Activated T-cell treated with anti-CD3 and anti-CD28 coated beads for 48 hours (primary cell): Measurements from ENCODE around the gene TGFBR1.
"Not testable (repeated sequence)": the region's sequence is repeated elsewhere in the genome, so short reads cannot be mapped to it uniquely, and the experiment has no call there.

ENCODE experiments used
- DNase-seq: peaks from one replicate; pipeline ENCODE4 v3.0.0-alpha.2; 2020; ENCODE audit warnings: low read depth

Gene TGFBR1

DNA sequence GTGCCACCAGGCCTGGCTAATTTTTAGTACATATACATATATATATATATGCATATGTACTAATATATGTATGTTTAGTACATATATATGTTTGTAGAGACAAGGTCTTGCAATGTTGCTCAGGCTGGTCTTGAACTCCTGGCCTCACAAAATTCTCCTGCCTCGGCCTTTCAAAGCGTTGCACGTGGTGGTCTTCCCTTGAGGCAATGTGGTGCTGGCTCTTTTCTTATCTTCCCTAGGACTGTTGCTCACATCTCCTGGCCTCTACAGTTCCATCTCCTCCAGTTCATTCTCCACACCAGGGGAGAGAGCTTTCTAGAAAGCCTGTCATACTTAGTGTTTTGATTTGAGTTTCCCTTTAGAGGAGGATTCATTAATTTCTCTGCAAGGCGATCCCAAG is 28.9 kb upstream of the TGFBR1 start:
- no peak for DNase-seq

DNA sequence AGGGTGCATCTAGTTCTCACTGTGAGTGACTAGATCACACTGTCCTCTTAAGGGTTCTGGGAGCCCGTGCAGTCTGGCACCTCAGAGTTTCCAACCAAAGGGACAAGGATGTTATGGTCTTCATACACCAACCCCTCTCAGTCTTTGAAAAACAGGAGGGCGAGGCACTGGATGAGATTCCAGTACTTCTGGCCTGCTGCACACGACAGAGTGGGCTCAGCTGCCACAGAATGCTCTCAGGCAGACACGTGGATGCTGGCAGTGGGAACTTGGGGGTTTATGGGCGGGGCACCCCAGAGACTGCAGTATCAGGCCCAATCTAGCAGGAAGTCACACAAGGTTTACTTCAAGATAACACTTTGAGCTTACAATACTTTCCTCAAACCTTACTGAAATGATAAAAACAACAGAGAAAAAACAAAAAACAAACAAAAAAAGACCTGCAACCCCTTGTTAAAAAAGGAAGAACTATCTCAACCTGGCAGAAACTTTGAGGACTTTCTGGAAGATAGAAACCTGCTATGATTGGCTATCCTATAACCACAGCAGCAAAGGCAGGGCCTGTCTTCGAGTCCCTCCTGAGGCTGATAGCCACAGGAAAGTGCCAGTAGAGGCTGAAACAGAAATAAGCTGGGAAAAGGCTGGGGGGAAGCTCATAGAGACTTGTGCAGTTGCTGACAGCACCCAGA is 28.3 kb upstream of the TGFBR1 start:
- no peak for DNase-seq

DNA sequence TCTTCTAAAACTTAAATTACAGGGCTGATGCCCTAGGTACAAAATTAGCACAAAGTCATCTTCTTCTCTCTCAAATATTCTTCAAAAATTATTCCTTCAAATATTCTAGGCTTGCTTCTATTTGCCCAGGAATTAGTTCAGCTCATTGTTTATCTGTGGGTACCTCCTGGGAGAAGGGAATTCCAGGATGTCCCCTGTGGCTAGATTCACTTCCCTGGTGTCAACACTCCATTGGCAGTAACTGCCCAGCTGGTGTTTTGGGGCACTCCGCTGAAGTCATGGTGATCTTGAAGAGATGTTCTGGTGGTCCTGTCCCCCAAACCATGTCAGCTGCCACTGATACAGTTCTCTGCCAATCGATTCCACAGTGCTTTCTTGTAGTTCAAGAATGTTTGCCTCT is 26.2 kb upstream of the TGFBR1 start:
- DNase-seq = no peak

DNA sequence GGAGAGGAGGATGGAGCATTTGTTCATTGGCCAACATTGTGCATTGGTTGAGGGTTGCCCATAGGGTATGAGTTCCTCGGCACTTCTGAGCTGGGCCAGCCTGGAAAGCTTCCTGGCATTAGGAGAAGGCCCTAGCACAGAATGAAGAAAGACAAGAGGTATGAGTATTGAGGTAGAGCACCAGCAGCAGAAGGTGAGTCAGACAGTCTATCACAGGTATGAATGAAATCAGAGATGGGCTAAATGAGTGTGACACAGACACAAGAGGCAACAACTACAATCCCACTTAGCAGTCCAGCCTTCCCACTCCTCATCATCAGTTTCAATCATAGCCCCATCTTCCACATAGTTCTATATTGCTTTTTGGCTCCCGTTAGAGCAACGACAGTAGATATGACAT is 25.4 kb upstream of the TGFBR1 start:
- DNase-seq = no peak

DNA sequence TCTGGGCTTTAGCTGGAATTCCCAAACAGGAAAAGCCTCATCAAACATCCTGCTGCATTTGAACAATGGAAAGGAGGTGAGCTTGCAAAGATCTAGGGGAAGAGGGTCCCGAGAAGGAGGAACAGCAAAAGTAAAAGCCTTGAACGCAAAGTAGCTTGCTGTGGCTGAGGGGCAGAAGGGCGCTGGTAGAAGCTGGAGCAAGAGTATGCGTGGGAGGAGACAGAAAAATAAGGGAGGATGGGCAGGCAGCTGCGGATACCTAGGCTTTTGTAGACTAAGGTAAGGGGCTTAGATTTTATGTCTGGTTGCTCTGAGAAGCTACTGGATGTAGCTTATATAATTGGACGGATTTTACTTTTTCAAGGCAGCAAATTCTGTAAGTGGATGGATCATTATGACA is 21.9 kb upstream of the TGFBR1 start:
- no peak for DNase-seq

DNA sequence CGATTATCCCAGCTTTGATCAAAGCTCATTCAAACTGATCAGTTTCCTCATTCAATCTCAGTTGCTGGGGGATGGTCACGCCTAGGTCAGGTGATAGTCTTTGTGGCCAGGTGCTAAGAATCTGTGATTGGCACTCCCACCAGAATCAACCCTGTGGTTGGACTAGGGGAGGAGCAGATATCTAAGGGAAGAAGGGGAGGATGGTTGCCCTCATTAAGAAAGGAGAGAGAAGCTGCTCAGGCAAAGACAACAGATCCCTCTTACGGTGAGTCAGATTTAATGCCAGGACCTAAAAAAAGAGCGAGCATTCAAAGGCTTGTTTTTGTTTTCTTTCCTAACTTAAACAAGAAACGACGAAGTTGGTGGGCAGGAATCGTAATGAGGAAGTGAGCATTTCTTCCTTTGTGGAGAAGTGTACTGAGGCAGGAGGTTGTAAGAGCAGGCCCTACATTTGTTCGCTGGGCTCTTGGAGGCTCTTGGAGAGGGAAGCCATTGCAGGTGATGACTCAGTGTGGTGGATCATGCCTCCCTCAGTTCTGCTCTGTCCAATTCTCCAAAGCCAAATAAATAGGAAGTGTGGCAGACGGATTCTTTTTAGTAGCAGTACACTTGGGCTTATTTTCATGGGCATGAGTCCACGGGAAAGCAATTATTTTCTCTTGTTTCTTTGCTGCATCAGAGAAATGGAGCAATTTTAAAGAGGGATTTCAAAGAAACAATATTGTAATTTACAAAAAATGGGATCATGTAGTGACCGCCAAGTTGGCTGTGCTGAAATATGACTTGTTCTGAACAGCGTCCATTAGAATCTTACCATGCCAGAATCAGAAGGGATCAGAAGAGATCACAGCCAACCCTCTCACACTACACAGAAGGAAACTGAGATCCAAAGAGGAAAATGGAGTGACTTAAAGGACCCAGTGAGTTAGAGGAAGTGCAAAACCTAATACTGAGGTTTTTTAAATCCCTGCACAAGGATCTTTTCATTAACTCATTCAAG is 18.7 kb upstream of the TGFBR1 start:
- no peak for DNase-seq

DNA sequence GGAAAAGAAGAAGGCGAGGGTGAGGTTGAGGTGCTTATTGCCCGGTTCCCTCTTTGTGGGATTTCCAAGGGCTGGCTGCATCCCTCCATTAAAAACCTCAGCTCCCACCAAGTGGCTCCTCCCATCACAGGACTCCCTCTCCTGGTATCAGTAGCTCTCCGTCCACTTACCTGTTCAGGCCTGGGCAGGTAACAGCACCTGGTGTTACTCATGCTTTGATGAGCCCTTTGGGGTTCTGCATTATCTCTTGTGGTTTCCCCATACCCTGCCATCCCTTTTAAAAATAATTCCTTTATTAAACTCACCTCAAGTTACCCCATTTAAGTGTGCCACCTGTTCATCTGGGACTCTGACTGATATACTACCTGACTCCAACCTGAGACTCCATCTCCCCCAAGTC is 17.5 kb upstream of the TGFBR1 start:
- no peak for DNase-seq

DNA sequence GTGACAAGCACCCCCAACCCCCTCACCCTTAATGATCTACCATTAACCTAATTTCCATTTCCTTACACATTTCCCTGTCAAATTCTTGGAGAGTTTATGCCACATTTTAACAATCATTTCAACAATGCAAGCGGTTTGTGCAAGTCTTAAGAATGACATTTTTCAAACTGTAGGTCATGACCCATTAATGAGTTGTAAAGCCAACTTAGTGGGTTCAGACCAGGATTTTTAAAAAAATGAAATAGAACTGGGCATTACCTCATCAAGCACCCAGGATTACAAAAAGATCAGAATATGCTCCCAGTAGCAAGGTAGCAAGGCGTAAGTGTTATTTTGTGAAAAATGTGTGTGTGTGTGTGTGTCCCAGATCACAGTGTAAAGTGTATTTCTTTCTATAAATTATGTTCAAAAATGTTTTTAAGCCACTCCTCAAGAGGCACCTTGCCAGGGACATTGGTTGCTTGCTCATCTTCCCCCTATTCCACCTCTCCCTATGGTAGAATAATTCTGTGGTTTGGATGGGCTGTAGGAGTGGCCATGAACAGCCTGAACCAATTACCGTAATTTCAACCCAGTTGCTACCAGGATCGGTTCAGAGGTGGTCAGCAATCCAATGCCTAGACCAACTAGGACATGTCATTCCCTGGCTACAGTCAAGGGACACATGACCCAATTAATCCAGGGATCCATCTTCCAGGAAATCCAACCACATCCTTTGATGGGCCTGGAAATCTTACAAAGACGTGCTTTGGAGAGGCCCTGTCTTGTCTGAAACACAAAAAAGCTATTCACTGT is 14.4 kb upstream of the TGFBR1 start:
- DNase-seq = no peak

DNA sequence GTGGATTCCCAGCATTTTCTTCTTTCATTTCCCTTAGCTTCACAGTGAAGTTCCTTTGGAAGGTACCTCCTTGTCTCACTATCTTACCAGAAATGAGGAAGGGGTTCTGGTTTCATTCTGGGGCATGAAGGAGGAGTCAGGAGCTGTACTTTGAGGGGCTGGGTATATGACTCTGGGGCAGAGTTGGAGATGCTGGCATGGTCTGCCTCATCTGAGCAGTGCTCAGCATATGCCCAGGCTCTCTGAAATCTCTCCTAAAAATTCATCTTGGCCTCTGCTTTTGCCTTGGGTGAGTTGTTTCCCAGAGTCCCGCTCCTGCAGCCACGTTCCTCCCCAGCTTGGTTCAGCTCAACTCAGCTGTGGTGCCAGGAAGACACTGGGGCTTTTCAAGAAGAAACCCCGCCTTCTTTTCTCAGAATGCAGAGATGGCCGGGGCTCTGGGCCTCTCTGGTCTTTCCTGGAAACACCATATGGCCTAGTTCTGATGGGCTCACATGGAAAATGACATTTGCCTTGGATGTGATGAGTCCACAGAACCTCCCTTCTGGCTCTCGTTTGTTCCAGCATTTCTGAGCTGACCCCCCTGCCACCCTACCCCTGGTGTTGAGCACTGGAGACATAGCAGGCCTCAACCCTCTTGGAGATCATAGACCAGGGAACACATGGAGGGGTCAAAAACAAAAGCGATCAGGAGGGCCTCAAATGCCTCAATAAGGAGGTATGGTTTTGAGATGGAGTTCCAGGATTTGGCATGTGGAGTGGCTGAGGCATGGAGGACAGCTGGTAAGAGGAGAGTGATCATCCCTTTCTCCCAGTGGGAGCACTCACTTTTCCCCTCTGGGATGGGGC is 12.0 kb upstream of the TGFBR1 start:
- peak; percentile 12 for DNase-seq

DNA sequence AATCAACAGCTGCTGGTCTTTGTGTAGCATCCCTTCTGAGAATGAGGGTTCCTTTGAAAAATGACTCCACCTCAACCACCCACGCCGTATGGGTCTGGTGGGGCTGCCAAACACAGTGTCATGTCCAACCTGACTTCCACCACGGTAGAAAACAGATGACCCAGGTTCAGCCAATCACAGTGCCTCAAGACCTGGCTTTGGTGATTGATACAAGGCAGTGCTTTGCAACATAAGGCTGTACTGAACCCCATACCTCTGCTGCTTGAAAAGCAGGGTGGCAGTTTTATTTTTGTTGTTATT is 11.5 kb upstream of the TGFBR1 start:
- peak; percentile 10 for DNase-seq

DNA sequence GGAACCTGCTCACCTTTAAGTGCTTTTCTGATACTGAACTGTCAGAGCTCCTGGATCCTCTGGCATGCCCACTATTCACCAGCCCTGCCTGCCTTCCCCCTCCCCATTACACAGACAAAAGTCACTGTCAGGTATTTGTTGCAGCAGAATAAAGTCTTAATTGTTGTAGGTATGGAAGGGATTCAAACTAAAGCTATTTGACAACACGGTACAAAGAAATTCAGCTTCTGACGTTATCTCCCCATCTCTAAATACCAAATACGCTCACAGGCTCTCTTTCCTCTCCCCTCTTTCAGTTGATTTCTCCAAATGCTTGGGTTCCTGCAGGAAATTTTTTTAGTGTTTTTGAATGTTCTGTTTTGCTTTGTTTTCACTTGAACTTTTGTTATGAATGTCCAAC is 9.3 kb upstream of the TGFBR1 start:
- DNase-seq = no peak

DNA sequence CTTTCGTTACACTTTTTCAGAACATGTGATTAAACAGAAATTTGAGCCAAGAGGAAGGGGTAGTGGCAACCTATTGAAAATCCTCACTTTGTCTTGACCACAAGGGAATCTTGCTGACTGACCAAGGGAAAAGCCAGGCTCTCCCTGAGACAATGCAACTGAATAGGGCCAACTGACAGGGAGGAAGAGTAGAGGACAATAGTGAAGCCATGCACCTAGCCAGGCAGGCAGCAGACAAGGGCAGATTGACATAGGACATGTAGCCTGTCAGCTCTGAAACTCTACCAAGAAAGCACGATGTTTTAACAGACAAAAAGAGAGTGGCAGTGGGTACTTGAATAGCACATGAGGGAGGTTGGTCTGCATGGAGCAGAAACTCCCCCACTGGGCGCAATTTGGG is 8.5 kb upstream of the TGFBR1 start:
- no peak for DNase-seq

DNA sequence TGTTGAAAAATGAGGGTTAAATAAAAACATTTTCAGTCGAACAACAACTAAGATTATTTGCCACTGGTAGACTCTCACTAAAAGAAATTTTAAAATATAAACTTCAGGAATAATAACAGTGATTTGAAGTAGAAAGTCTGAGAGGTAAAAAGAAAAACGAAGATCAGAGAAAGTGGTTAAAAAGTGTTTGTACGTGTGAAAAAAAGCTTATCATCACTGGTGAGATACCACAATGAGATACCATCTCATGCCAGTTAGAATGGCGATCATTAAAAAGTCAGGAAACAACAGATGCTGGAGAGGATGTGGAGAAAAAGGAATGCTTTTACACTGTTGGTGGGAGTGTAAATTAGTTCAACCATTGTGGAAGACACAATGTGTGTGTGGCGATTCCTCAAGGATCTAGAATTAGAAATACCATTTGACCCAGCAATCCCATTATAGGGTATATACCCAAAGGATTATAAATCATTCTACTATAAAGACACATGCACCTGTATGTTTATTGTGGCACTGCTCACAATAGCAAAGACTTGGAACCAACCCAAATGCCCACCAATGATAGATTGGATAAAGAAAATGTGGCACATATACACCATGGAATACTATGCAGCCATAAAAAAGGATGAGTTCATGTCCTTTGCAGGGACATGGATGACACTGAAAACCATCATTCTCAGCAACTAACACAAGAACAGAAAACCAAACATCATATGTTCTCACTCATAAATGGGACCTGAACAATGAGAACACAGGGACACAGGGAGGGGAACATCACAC is 4.9 kb upstream of the TGFBR1 start:
- DNase-seq = not testable (repeated sequence)

DNA sequence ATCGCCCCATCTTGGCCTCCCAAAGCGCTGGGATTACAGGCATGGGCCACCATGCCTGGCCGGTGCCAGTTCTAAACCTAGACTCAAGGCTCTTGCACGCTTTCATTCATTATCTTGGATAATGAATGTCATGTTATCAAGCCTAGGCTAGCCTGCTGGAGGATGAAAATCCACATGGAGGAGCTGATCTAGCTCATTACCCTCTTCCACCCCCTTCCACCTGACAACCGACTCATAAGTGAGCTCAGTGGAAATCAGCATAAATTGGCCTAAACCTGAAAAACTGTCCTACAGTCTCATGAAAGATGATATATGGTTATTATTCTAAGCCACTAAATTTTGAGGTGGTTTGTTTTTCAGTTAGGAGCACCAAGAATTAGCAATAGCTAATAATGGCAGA is 3.6 kb upstream of the TGFBR1 start:
- no peak for DNase-seq

DNA sequence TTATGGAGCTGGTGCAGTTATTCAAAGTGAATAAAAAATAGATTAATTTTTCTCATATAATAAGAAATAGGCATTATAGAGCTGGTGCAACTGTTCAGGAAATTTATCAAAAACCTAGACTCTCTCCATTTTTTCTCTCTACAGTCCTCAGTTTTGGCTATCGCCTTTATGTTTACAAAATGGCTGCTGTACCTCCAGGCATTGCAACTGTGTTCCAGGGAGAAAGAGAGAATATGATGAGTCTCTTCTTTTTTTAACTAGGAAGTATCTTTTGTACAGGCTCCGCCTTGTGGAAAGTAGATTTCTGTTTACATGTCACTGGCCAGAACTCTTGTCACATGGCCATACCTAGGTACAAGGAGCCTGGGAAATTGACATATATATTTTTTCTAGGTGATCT is 3.1 kb upstream of the TGFBR1 start:
- DNase-seq = no peak

DNA sequence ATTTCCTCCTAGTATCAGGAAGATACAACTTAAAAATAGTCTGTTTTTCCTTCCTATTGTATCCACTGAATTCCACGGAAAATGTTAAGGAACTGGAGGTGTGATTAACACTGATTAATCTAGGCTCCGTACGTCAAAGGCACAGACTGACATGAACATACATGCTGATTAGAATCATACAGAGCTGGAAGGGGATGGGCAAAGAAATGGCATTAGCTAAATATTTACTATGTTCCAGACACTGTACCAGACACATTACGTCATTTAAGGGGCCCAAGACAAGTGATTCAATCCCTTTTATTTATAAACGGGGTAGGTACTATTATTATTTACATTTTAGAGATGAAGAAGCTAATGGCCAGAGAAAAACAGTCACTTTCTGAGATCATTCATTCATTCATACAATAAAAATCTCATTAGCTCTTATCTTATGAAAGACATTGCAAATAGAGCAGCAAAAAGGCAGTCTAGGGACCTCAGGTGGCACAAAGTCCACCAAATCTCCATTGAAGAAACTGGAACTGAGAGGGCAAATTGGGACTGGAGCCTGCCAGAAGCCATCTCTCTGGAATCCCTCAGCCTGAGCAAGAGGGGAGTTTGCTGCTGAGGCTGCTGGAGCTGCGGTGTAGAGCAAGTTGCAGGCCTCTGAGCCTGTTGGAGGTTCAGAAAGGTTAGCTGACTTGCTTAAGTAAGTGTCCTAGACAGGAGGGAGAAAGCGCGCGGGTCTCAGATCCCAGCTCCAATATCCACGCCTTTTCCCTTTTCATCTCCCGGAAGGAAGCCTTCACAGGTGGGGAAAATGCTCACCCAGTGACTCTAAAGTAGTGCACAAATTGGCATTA is 1.6 kb upstream of the TGFBR1 start:
- DNase-seq = no peak

DNA sequence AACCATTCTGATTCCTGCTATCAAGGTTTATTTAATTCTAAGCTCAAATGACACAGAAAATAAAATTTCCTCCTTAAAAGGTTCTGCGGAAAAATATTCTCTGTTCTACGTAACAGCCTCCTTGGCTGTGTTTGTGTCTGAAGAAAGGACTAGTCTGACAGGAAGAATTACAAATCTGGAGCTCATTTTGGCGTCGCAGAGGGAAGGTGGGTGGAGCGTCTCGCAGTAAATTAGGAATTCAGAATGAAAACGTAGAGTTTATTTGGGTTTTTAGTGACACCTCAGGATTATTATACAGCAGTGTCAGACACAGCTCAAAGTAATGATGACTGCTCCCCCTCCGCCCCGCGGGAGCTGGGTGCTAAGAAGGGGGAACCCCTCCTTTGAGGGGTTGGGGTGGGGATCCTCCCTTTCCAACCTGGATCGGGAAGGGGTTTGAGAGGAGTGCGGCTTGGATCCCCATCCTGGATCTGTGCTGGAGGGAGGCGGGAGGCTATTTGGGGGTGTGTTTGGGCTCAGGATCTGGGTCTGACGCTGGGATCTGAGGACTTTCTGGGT is 933 bp upstream of the TGFBR1 start:
- no peak for DNase-seq

DNA sequence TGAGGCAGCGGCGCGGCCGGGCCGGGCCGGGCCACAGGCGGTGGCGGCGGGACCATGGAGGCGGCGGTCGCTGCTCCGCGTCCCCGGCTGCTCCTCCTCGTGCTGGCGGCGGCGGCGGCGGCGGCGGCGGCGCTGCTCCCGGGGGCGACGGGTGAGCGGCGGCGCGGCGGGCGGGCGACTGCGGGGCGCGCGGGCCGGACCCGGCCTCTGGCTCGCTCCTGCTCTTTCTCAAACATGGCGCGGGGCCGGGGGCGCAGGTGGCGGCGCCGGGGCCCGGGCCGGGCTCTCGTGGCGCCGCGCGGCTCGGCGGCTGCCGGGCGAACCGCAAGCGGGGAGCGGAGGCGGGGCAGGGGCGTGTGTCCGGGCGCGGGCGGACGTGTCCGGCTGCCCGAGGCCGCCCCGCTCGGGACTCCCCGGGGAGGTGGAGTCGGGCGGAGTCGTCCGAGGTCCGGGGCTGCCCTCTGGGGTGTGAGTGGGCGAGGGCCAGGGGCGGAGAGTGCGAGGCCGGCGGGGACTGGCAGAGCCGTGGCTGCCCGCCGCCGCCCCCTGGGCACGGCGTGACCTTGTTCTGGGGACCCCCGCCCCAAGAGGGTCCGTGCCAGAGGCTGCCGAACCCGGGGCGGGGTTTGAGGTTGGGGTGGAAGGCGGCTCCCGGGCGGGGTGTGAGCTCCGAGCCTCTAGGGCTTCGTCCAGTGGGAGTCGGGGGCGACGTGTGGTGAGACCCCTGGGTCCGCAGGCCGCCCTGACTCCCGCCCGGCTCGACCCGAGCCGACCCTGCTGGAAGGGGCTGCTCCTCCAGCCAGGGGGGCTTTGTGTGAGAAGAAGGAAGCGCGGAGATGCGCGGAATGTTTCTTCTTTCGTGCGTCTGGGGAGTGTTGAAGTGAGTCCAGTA is 485 bp downstream of the TGFBR1 start:
- peak; percentile 23 for DNase-seq

DNA sequence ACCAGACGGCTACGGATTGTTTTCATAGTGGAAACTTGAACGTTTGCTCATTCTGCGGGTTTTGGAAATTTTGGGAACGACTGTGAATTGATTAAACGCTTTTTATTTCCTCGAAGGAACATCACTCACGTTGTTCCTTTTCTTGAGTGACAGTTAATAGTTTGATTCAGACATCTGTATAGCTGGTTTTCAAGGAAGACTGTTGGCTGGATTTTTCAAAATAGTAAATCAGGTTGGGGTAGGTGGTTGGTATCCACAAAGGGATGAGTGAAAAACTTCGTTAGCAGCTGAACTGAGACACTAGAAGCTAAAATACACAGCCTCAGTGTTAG is 1.1 kb downstream of the TGFBR1 start:
- DNase-seq = no peak
